ENCODE data around the gene SCFD2.

DNA sequence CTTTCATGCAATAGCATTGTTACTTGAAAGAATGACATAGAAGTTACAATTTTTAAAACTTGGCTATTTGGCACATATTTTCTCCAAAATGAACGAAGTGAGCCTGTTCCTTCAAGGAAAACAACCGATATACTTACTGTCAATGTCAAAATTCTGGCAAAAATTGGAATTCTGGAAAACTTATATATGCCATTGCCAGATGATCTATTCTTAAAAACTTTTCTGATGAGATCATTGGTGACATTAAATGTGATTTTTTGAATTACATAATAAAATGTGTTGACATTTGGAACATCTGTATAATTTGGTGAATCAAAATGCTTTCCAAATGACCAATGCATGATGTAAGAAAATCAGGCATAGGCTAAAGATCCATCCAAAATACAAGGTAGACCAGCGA lies 209.0 kb downstream of the SCFD2 start:
- TF ChIP-seq, protein P1, sequence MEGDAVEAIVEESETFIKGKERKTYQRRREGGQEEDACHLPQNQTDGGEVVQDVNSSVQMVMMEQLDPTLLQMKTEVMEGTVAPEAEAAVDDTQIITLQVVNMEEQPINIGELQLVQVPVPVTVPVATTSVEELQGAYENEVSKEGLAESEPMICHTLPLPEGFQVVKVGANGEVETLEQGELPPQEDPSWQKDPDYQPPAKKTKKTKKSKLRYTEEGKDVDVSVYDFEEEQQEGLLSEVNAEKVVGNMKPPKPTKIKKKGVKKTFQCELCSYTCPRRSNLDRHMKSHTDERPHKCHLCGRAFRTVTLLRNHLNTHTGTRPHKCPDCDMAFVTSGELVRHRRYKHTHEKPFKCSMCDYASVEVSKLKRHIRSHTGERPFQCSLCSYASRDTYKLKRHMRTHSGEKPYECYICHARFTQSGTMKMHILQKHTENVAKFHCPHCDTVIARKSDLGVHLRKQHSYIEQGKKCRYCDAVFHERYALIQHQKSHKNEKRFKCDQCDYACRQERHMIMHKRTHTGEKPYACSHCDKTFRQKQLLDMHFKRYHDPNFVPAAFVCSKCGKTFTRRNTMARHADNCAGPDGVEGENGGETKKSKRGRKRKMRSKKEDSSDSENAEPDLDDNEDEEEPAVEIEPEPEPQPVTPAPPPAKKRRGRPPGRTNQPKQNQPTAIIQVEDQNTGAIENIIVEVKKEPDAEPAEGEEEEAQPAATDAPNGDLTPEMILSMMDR (conservative IDR thresholded peaks at IDR 0.05; ENCODE audit: low read depth, low read length): no peak
- TF ChIP-seq EZH2 (IDR thresholded peaks at IDR 0.05; ENCODE audit: borderline replicate concordance, low read depth, low read length, poor library complexity, severe bottlenecking): no peak

Measured in A673 (cell line).